Middle frontal gyrus (tissue), 1 donor: Measurements from ENCODE around the gene INPP4B.
"Not testable (repeated sequence)": the region's sequence is repeated elsewhere in the genome, so short reads cannot be mapped to it uniquely, and the experiment has no call there.

Experiments used
- DNase-seq: peaks from one replicate; pipeline ENCODE4 v3.0.0-alpha.2; 2015; ENCODE audit warnings: low spot score; ENCODE audit errors: extremely low spot score

INPP4B gene

GRCh38 chr4:142687547-142688275 lies 158.4 kb downstream of the INPP4B start:
- no peak for DNase-seq

- DNase-seq, result no peak
These were observed 160.0 kb downstream of the INPP4B start for GRCh38 chr4:142686081-142686480.

GRCh38 chr4:142683997-142684396 lies 162.1 kb downstream of the INPP4B start:
- no peak for DNase-seq

- no peak for DNase-seq
These were observed 162.6 kb downstream of the INPP4B start for GRCh38 chr4:142683503-142683902.

DNA sequence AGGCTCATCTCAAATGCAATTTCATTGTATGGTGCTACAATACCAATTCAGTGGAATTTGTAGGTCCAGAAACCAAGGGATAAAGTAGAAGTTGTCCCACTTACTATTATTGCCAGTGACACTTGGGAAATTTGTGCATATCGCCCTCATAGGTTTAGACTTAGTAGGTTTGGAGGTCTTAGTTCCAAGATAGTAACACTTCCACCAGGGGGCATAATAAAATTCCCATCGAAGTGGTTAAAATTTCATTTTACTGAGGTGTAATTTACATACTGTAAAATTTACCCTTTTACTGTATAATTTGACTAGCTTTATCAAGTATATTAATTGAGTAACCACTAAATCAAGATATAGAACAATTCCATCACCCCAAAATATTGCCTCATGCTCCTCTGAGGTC lies 174.6 kb downstream of the INPP4B start:
- DNase-seq, result no peak

DNA sequence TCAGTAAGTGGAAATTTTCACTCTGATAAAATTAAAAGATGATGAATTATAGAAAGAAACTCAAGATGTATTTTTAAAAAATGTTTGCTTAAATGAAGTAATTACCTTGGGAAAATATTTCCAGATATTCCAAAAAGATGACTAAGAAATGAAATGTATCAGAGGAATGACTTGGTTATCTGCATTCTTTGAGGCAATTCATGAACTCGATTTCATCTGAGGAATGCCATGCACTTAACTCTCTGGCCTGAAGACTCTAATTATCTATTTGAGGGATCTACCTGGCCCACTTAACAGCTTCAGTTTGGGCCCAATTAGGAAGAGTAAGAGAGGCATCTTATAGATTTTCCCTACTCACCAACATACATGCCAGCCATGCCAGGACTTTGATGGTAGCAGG lies 182.3 kb downstream of the INPP4B start:
- no peak for DNase-seq

DNA sequence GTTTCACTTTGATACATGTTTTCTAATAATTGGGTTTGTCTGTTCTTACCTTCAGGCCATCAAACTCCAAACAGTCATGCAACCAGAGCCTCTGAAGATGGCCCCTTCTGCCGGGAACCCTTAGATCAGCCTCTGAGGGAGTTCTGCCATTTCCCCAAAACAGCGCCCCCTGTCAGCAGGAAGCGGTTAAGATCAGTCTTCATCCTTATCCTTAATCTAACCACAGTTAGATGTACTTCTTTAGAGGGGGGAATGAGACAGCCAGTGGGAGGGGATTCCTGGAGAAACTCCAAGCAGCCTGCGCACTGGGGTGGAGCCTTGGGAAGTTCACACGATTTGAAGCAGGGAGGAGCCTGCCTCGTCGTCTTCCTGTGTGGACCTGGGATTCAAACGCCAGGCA lies 185.4 kb downstream of the INPP4B start:
- DNase-seq, result no peak

DNA sequence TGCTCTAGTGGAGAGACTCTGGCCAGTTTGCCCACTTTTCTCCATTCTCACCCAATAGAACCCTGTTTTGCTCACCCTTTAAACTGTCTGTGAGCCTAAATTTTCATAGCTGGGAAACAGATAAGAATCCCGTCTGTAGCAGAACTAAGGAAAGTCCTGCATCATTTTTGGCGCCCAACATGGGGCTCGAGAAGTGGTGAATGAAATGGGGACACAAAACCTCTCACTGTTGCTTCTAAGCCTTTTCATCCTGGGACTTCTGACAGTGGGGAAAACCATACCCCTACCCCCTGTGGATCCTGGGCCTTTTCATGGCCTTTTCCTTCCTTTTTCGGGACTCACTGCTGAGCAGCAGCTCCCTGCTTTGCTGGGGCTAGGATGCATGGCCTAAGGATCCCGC lies 189.9 kb downstream of the INPP4B start:
- DNase-seq, result no peak

DNA sequence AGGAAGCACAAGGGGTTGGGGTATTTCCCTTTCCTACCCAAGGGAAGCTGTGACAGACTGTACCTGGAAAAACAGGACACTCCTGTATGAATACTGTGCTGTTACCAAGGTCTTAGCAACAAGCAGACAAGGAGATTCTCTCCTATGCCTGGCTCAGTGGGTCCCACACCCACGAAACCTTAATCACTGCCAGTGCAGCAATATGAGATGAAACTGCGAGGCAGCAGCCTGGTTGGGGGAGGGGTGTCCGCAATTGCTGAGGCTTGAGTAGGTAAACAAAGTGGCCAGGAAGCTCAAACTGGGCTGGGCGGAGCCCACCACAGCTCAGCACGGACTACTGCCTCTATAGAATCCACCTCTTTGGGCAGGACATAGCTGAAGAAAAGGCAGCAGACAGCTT lies 197.7 kb downstream of the INPP4B start:
- no peak for DNase-seq

- DNase-seq, result no peak
These were observed 200.5 kb downstream of the INPP4B start for GRCh38 chr4:142645475-142646108.

- not testable (repeated sequence) for DNase-seq
These were observed 201.5 kb downstream of the INPP4B start for GRCh38 chr4:142644628-142645027.

- DNase-seq, result no peak
These were observed 208.5 kb downstream of the INPP4B start for GRCh38 chr4:142637614-142638013.

DNA sequence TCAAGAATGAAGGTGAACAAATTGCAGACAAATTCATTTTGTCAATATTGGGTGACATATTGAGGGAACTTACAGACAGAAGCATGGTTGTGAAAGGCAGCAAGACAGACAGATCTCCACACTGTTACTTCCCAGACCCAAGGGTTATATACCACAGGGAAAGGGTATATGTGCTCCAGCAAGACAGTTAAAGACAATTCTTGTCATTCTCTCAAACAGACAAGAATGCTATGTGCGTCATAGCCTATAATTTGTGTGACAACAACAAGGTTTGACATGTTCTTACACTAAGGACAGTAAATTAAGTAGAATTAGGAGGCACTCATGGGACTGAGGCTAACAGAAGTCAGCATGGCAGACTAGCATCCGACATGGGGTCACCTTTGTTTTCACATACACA lies 214.3 kb downstream of the INPP4B start:
- no peak for DNase-seq

DNA sequence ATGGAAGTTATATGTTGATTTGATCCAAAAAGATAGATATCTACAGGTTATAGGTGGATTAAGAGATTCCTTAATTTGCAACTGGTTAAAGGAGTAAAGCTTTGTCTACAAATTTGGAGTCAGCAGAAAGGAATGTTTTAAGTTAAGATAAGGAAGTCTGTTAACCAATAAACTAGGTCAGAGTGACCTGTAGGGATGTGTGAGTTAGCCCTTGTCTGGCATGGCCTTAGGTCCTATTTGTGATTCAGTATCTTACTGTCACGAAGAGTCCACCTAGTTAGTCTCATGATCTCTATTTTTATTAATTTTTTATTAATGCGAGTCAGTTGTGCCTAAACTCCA lies 230.8 kb downstream of the INPP4B start:
- no peak for DNase-seq

DNA sequence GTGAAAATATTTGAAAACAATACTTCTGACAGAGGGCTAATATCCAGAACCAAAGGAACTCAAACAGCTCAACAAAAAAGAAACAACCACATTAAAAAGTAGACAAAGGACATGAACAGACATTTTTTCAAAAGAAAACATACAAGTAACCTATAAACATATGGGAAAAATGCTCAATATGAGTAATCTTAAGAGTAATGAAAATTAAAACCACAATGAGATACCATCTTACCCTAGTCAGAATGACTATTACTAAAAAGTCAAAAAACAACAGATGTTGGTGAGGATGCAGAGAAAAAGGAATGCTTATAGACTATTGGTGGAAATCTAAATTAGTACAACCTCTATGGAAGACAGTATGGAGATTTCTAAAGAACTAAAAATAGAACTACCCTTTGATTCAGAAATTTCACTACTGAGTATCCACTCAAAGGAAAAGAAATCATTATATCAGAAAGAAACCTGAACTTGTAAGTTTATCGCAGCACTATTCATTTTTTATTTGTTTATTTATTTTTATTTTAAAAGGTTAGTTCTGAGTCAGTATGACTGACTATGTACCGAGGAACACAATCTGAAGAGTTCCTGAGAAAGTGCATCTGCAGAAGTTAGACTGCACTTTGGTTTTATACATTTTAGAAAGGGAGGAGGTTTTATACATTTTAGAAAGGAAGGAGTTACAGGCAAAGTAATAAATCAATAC lies 231.3 kb downstream of the INPP4B start:
- DNase-seq, result no peak

DNA sequence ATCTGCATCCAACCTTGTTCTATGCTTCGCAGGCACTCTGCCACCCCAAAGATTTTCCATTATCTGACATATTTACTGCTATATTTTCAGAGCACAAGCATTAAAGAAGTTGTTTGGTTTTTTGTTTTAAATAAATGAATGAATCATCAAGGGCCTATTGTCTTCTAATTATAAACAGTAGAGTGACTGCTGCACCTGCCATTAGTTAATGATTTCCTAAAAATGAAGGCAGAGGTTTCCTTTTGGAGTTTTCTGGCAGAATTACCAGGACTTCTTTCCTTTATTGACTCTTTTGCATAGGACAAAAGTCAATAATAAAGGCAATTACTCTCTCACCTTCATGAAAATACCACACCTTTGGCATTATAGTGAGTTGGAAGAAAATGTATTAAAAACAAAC lies 238.1 kb downstream of the INPP4B start:
- DNase-seq, result no peak

GRCh38 chr4:142600952-142601351 lies 245.1 kb downstream of the INPP4B start:
- DNase-seq, result no peak

- no peak for DNase-seq
These were observed 248.0 kb downstream of the INPP4B start for GRCh38 chr4:142598132-142598531.

DNA sequence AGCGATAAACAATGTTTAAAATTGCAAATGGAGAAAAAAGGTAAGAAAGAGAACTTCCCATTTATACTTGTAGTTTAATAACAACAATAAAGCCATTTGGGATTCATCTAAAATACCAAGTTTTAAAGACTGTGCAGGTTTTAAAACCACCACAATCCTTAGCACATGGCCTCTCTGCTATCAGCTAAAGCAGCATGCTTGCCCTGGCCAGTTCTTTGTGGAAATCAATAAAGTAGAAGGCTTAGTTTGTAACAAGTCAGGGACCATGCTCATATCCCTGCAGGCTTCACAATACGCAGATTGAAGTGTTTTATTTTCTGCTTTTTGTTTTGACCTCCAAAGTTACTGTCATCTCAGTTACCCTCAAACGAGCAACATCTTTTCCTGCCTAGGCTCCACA lies 249.5 kb downstream of the INPP4B start:
- no peak for DNase-seq

- DNase-seq, result no peak
These were observed 250.0 kb downstream of the INPP4B start for GRCh38 chr4:142596121-142596520.

GRCh38 chr4:142595222-142595871 lies 250.8 kb downstream of the INPP4B start:
- no peak for DNase-seq

GRCh38 chr4:142585411-142585810 lies 260.7 kb downstream of the INPP4B start:
- no peak for DNase-seq
